Measurements from ENCODE around the gene SLC39A7. TPM values are rescaled to one million over a fixed set of nuclear protein-coding genes. Genes with fewer than 3 reads are reported as not detected.

Gene SLC39A7
- total and polyA plus RNA-seq, 2 of the 4 experiments (the other 2 are of a cell fraction): 135 to 208 TPM

GRCh38 chr6:33198159-33198852 is 2.4 kb upstream of the SLC39A7 start:
- Histone ChIP-seq H2AK5ac (ENCODE audit: low read depth, low read length) (no peak overlapping the region), H2AFZ (replicated peaks; ENCODE audit: low read length, poor library complexity) (no peak overlapping the region), H3K4me3 (ENCODE audit: insufficient read depth, low read depth, low read length) (no peak overlapping the region), H4K5ac (ENCODE audit: low read depth, low read length) (no peak overlapping the region), H3K23ac (ENCODE audit: low read depth, low read length) (no peak overlapping the region; the same call in 1 of the 2 replicates), H3K27ac (ENCODE audit: insufficient read depth, low read length) (no peak overlapping the region), H3K9me1 (ENCODE audit: insufficient read depth, low read length) (peaks cover 22% of the 10 kb centered on the region), H2BK15ac (ENCODE audit: low read depth, low read length) (no peak overlapping the region), H3K9me3 (ENCODE audit: control insufficient read depth, insufficient read depth, low read length) (no peaks in the 10 kb centered on the region), H2BK20ac (ENCODE audit: low read depth, low read length) (no peak overlapping the region), H3K4ac (ENCODE audit: low read depth, low read length) (no peak overlapping the region), H3K14ac (replicated peaks; ENCODE audit: low read depth, low read length) (no peak overlapping the region), H2AK9ac (replicated peaks; ENCODE audit: low read depth, low read length, poor library complexity) (peak overlapping the region; percentile 47), H3K9ac (ENCODE audit: low read depth, low read length) (no peak overlapping the region), H3K56ac (ENCODE audit: extremely low read depth, insufficient read depth, low read length) (no peak overlapping the region), H2BK120ac (ENCODE audit: low read depth, low read length) (no peak overlapping the region), H4K91ac (ENCODE audit: insufficient read depth, low read depth, low read length) (no peak overlapping the region), H3K4me2 (ENCODE audit: low read depth, low read length) (no peak overlapping the region), H3K79me1 (ENCODE audit: low read depth in 1 of 2, low read length in 2 of 2) (peaks cover 18 to 77% of the 10 kb centered on the region in 2 experiments; a peak in 3 of 4 replicates), H3K36me3 (ENCODE audit: control insufficient read depth, insufficient read depth, low read length) (peaks cover 48% of the 10 kb centered on the region), H3K27me3 (ENCODE audit: control insufficient read depth, insufficient read depth, low read length) (no peaks in the 10 kb centered on the region), H3K4me1 (ENCODE audit: control insufficient read depth, insufficient read depth, low read length) (peaks cover 10% of the 10 kb centered on the region), H4K20me1 (ENCODE audit: insufficient read depth, low read length) (peaks cover 54% of the 10 kb centered on the region; the same call in 1 of the 2 replicates), H3K18ac (ENCODE audit: low read depth, low read length) (no peak overlapping the region), H4K8ac (ENCODE audit: low read depth in 2 of 2, low read length in 2 of 2) (no peak overlapping the region), H2BK5ac (ENCODE audit: low read depth, low read length, poor library complexity, severe bottlenecking) (no peak overlapping the region)
- TF ChIP-seq ELK1 (IDR thresholded peaks at IDR 0.05; ENCODE audit: borderline replicate concordance, low read depth, low read length): no peak
- TF ChIP-seq RFX5 (IDR thresholded peaks at IDR 0.05; ENCODE audit: low read depth, low read length): no peak
- TF ChIP-seq CHD1 (IDR thresholded peaks at IDR 0.05; ENCODE audit: low read depth, low read length): no peak
- no peak for TF ChIP-seq BHLHE40 (IDR thresholded peaks at IDR 0.05; ENCODE audit: low read depth, low read length)
- TF ChIP-seq RAD21 (IDR thresholded peaks at IDR 0.05; ENCODE audit: low read length): no peak
- no peak for TF ChIP-seq SMC3 (IDR thresholded peaks at IDR 0.05; ENCODE audit: low read depth, low read length)
- TF ChIP-seq MAFK (IDR thresholded peaks at IDR 0.05; ENCODE audit: low read depth, low read length): no peak
- no peak for TF ChIP-seq MAZ (IDR thresholded peaks at IDR 0.05; ENCODE audit: borderline replicate concordance, low read depth, low read length)
- TF ChIP-seq USF2 (IDR thresholded peaks at IDR 0.05; ENCODE audit: low read depth, low read length): no peak
- no peak for TF ChIP-seq NFE2L2 (IDR thresholded peaks at IDR 0.05; ENCODE audit: low read depth, low read length)
- no peak for TF ChIP-seq MXI1 (IDR thresholded peaks at IDR 0.05; ENCODE audit: borderline replicate concordance, low read depth, low read length)
- BruUV-seq (replicated peaks): no TSS peak
- CTCF ChIA-PET: no interaction called here
- in situ Hi-C loops (cut with MboI; ENCODE audit: low sequenced_read_pairs): no loop called here
- POLR2A ChIA-PET (ENCODE audit: unreplicated experiment): interaction anchor here (0.6 kb wide), 2 partner anchors 14 to 59 kb away, joined by 3 to 5 read pairs; no protein-coding TSS in a partner anchor
- ATAC-seq (ENCODE audit: low read depth) (no peak), DNase-seq (no peak)
- dilution Hi-C loops (cut with HindIII; ENCODE audit: low sequenced_read_pairs, unreplicated experiment): no loop called here
- intact Hi-C loops (cut with micrococcal nuclease): no loop called here
- WGBS, 2 experiments (ENCODE audit: extremely low coverage in 2 of 2, insufficient read length in 1 of 2): no CpG with 5 or more reads among the region's 6 CpGs

Data from IMR-90 (cell line).